Measurements from ENCODE around the gene ELP5. TPM values are rescaled to one million over a fixed set of nuclear protein-coding genes. Genes with fewer than 3 reads are reported as not detected.

The ELP5 gene
- total and polyA plus RNA-seq, 10 of the 15 experiments (the other 5 are each of a cell fraction or from before 2014, with no cell fraction given) = 41.1 to 109 (median 77.5) TPM

DNA sequence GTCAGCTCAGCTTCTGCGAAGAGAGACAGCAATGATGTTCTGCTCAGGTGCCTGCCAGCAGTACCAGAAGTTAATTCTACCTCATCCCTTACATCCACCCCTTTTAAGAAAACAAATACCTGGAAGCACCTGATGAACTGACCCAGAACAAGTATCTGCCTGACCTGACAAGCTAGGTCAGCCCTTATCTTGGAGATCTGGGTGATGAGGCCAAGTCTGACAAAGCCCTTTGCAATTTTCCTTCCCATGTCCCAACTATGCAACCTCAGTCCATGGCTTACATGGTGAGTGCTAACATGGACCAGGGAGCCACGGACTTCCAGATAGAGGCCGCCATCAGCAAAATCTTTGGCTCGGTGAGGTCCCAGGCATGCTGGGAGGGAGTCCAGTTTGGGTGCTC, 28.6 kb upstream of the ELP5 start (continued):
- TF ChIP-seq, protein P1, sequence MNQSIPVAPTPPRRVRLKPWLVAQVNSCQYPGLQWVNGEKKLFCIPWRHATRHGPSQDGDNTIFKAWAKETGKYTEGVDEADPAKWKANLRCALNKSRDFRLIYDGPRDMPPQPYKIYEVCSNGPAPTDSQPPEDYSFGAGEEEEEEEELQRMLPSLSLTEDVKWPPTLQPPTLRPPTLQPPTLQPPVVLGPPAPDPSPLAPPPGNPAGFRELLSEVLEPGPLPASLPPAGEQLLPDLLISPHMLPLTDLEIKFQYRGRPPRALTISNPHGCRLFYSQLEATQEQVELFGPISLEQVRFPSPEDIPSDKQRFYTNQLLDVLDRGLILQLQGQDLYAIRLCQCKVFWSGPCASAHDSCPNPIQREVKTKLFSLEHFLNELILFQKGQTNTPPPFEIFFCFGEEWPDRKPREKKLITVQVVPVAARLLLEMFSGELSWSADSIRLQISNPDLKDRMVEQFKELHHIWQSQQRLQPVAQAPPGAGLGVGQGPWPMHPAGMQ (IDR thresholded peaks at IDR 0.05; ENCODE audit: borderline replicate concordance) = no peak
- TF ChIP-seq NFIC (IDR thresholded peaks at IDR 0.05; ENCODE audit: low read depth, low read length) = no peak

DNA sequence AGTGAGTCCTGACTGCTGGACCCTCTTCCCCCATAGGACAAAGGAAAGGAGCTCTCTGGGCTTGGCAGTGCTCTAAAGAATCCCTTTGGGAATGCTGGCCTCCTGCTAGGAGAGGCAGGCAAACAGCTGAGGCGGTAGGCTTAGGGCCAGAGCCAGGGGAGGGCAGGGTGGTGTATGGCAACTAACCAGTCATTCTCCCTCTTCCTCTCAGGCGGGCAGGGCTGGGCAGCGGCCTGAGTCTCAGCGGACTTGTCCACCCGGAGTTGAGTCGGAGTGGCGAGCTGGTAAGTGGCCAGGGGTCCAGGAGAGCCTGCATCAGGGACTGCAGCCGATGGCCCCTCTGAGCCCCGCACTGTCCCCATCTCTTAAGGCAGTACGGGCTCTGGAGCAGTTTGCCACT, 27.9 kb upstream of the ELP5 start:
- Histone ChIP-seq H3K4me1 (ENCODE audit: control insufficient read depth, insufficient read depth, low read length) (peaks cover 3% of the 10 kb centered on the region), H3K4me2 (ENCODE audit: control insufficient read depth, insufficient read depth) (no peak overlapping the region), H2AFZ (ENCODE audit: control insufficient read depth, low read depth, low read length) (no peak overlapping the region), H3K27ac (ENCODE audit: control insufficient read depth, insufficient read depth) (no peak overlapping the region), H3K9ac (ENCODE audit: control insufficient read depth, insufficient read depth, low read length) (no peak overlapping the region), H3K9me3 (replicated peaks; ENCODE audit: control insufficient read depth, insufficient read depth, low read length) (no peaks in the 10 kb centered on the region), H3K4me3 (no peak overlapping the region), H3K36me3 (ENCODE audit: control insufficient read depth in 2 of 2, insufficient read depth in 2 of 2, low read length in 1 of 2) (peaks cover 20 to 25% of the 10 kb centered on the region in 2 experiments), H3K27me3 (replicated peaks in 1 of 2; ENCODE audit: control insufficient read depth in 2 of 2, insufficient read depth in 2 of 2, low read length in 1 of 2) (no peaks in the 10 kb centered on the region), H4K20me1 (ENCODE audit: control insufficient read depth, insufficient read depth) (no peaks in the 10 kb centered on the region), H3K79me2 (ENCODE audit: control insufficient read depth, insufficient read depth, low read length) (peaks cover 14% of the 10 kb centered on the region)
- TF ChIP-seq TCF3 (IDR thresholded peaks at IDR 0.05; ENCODE audit: borderline replicate concordance, insufficient read depth, low read depth, low read length) (no peak), SREBF1 (IDR thresholded peaks at IDR 0.05; ENCODE audit: low read length) (no peak), FOXK2 (IDR thresholded peaks at IDR 0.05) (no peak), CHD1 (IDR thresholded peaks at IDR 0.05; ENCODE audit: low read depth, low read length) (no peak), YBX1 (IDR thresholded peaks at IDR 0.05) (no peak), MXI1 (IDR thresholded peaks at IDR 0.05; ENCODE audit: low read depth, low read length) (no peak), SUPT20H (IDR thresholded peaks at IDR 0.05; ENCODE audit: borderline replicate concordance, control insufficient read depth, low read depth, low read length) (no peak)
- no peak for FAIRE-seq
- ChIA-PET RAD21 (ENCODE audit: unreplicated experiment) (no interaction called here), SMC1A (ENCODE audit: uncharacterized antibody, unreplicated experiment) (no interaction called here), CTCF (no interaction called here), POLR2A (interaction anchor here (1.2 to 5.9 kb wide), 2 partner anchors 10 to 17 kb away, joined by 3 to 60 read pairs; partner anchors contain the start of gene DVL2)
- DNase-seq (ENCODE audit: low read depth, low spot score) = no peak
- intact Hi-C loops (cut with micrococcal nuclease; ENCODE audit: unreplicated experiment) (no loop called here), in situ Hi-C loops (cut with MboI) (no loop called here)
- 86% methylated on average over 10 of the region's 10 CpGs for WGBS (ENCODE audit: insufficient coverage, insufficient replicate concordance, low lambda C conversion rate, missing lambda C conversion rate)
- no TSS peak for BruUV-seq (replicated peaks)
- no peak for ATAC-seq
